H1 (cell line): ENCODE results near the gene GSKIP. TPM values are rescaled to one million over a fixed set of nuclear protein-coding genes. Genes with fewer than 3 reads are reported as not detected.

Source experiments
- CTCF ChIA-PET: fragments of 300-600 bp; sonication (Branson Sonifier 250); formaldehyde crosslinking; loops from one replicate; lab custom pipeline; 2021; ENCODE audit not compliant: partially characterized antibody; lab: Charles Lee
- POLR2A ChIA-PET: fragments of 300-600 bp; sonication (Branson Sonifier 250); formaldehyde crosslinking; loops from one replicate; lab custom pipeline; 2021; ENCODE audit warnings: inconsistent platforms; ENCODE audit not compliant: partially characterized antibody; lab: Charles Lee
- DNase-seq, 2 experiments: peaks; one replicate each; pipeline versions ENCODE4 v3.0.0 to v3.0.0-alpha.2; 2010 to 2022; ENCODE audit warnings: low spot score in 2 of 2, low read depth in 1 of 2, mixed read lengths in 1 of 2
- FAIRE-seq: peaks from 2 replicates; lab custom pipeline; 2011; peaks lifted over from hg19 to GRCh38; lab: Jason Lieb, UNC
- H2AFZ ChIP-seq: 2 replicates; pipeline ENCODE4 v1.8.1; 2012; ENCODE audit warnings: low read length, inconsistent platforms
- H2AK5ac ChIP-seq: 2 replicates; pipeline ENCODE4 v1.6.1; 2013; ENCODE audit warnings: low read depth, low read length
- H2BK120ac ChIP-seq: replicated peaks from 2 replicates; pipeline ENCODE3; 2013; ENCODE audit warnings: low read depth, low read length, inconsistent platforms
- H2BK12ac ChIP-seq: 2 replicates; pipeline ENCODE4 v1.6.1; 2013; ENCODE audit warnings: low read depth, low read length
- H2BK15ac ChIP-seq: 2 replicates; pipeline ENCODE4 v1.6.1; 2013; ENCODE audit warnings: low read length
- H2BK20ac ChIP-seq: 2 replicates; pipeline ENCODE4 v1.6.1; 2013; ENCODE audit warnings: low read length
- H2BK5ac ChIP-seq: 2 replicates; pipeline ENCODE4 v1.6.1; 2013; ENCODE audit warnings: low read depth, low read length
- H3K14ac ChIP-seq: 2 replicates; pipeline ENCODE4 v1.6.1; 2013; ENCODE audit warnings: inconsistent platforms; ENCODE audit not compliant: insufficient read length
- H3K18ac ChIP-seq: 2 replicates; pipeline ENCODE4 v1.6.1; 2013; ENCODE audit warnings: low read length; ENCODE audit errors: extremely low read depth
- H3K23ac ChIP-seq: 2 replicates; pipeline ENCODE4 v1.6.1; 2013; ENCODE audit warnings: inconsistent platforms; ENCODE audit not compliant: insufficient read length
- H3K23me2 ChIP-seq: 2 replicates; pipeline ENCODE4 v1.6.1; 2013; ENCODE audit warnings: low read depth, low read length
- H3K27ac ChIP-seq: 2 replicates; pipeline ENCODE4 v1.6.1; 2011; ENCODE audit warnings: low read depth, low read length, inconsistent platforms
- H3K27me3 ChIP-seq, 4 experiments: replicated peaks in 1 of 4; 1 replicate in 1 of 4; 2 replicates in 3 of 4; pipeline versions ENCODE4 v1.6.1 to v1.8.1; 2011 to 2013; ENCODE audit warnings: low read length in 3 of 4, mild to moderate bottlenecking in 3 of 4, inconsistent platforms in 2 of 4, mixed read lengths in 2 of 4, moderate library complexity in 1 of 4; ENCODE audit not compliant: control insufficient read depth in 3 of 4, insufficient read depth in 3 of 4; ENCODE audit errors: extremely low read depth in 1 of 4
- H3K36me3 ChIP-seq, 4 experiments: 2 replicates each; pipeline versions ENCODE4 v1.6.1 to v1.8.1; 2011 to 2013; ENCODE audit warnings: mild to moderate bottlenecking in 4 of 4, low read length in 3 of 4, moderate library complexity in 2 of 4, control low read depth in 1 of 4, inconsistent platforms in 1 of 4; ENCODE audit not compliant: insufficient read depth in 4 of 4, control insufficient read depth in 2 of 4
- H3K4ac ChIP-seq: replicated peaks from 2 replicates; pipeline ENCODE3; 2013; ENCODE audit warnings: low read length, low read depth, mixed read lengths, inconsistent platforms; ENCODE audit not compliant: insufficient read length
- H3K4me1 ChIP-seq, 4 experiments: replicated peaks in 1 of 4; 1 replicate in 1 of 4; 2 replicates in 3 of 4; pipeline versions ENCODE4 v1.6.1 to v1.8.1; 2011 to 2013; ENCODE audit warnings: low read length in 3 of 4, inconsistent platforms in 2 of 4, mixed read lengths in 1 of 4; ENCODE audit not compliant: insufficient read depth in 4 of 4, control insufficient read depth in 3 of 4
- H3K4me2 ChIP-seq, 2 experiments: 2 replicates each; pipeline versions ENCODE4 v1.6.1 to v1.8.1; 2011 to 2013; ENCODE audit warnings: low read depth in 2 of 2, low read length in 2 of 2, control low read depth in 1 of 2, inconsistent platforms in 1 of 2, mild to moderate bottlenecking in 1 of 2; ENCODE audit not compliant: insufficient read depth in 1 of 2
- H3K4me3 ChIP-seq, 4 experiments: fragments of 200-600, 300-600 bp in 1 of 4; sonication (generic), shearing (Covaris generic), sonication (Bioruptor Twin) in 1 of 4; 2 replicates each; pipeline versions ENCODE4 v1.5.1 to v1.8.1; 2011 to 2016; ENCODE audit warnings: low read length in 4 of 4, low read depth in 3 of 4, control low read depth in 2 of 4, inconsistent platforms in 2 of 4, mild to moderate bottlenecking in 2 of 4, mixed read lengths in 1 of 4, moderate library complexity in 1 of 4; ENCODE audit not compliant: insufficient read depth in 2 of 4; ENCODE audit errors: extremely low read depth in 1 of 4
- H3K56ac ChIP-seq: replicated peaks from 2 replicates; pipeline ENCODE3; 2013; ENCODE audit warnings: low read depth, mild to moderate bottlenecking, mixed read lengths, low read length, inconsistent platforms; ENCODE audit not compliant: insufficient read length
- H3K79me1 ChIP-seq: 2 replicates; pipeline ENCODE4 v1.6.1; 2013; ENCODE audit warnings: low read depth, low read length, control low read depth
- H3K79me2 ChIP-seq, 2 experiments: 2 replicates each; pipeline versions ENCODE4 v1.6.1 to v1.8.1; 2012 to 2013; ENCODE audit warnings: low read length in 2 of 2, mild to moderate bottlenecking in 2 of 2, inconsistent platforms in 1 of 2; ENCODE audit not compliant: insufficient read depth in 2 of 2, control insufficient read depth in 1 of 2
- H3K9ac ChIP-seq, 4 experiments: replicated peaks in 1 of 4; 1 replicate in 1 of 4; 2 replicates in 3 of 4; pipeline versions ENCODE4 v1.6.1 to v1.8.1; 2011 to 2013; ENCODE audit warnings: low read depth in 3 of 4, low read length in 3 of 4, control low read depth in 2 of 4, mild to moderate bottlenecking in 2 of 4, moderate library complexity in 2 of 4, inconsistent platforms in 1 of 4; ENCODE audit errors: extremely low read depth in 1 of 4
- H3K9me3 ChIP-seq, 2 experiments: 2 replicates each; pipeline versions ENCODE4 v1.6.1 to v1.8.1; 2012 to 2013; ENCODE audit warnings: mild to moderate bottlenecking in 2 of 2, moderate library complexity in 2 of 2, control low read depth in 1 of 2, inconsistent platforms in 1 of 2, low read depth in 1 of 2, low read length in 1 of 2, mixed read lengths in 1 of 2; ENCODE audit not compliant: insufficient read depth in 2 of 2
- H4K20me1 ChIP-seq, 2 experiments: replicated peaks in 1 of 2; 2 replicates each; pipeline versions ENCODE3 to v1.8.1; 2011 to 2013; ENCODE audit warnings: inconsistent platforms in 2 of 2, low read length in 2 of 2, mild to moderate bottlenecking in 1 of 2; ENCODE audit not compliant: insufficient read depth in 2 of 2, control insufficient read depth in 1 of 2
- H4K5ac ChIP-seq: 2 replicates; pipeline ENCODE4 v1.6.1; 2013; ENCODE audit warnings: low read length, low read depth, mixed read lengths, inconsistent platforms; ENCODE audit not compliant: insufficient read length
- H4K8ac ChIP-seq: 2 replicates; pipeline ENCODE4 v1.8.0; 2013; ENCODE audit warnings: mild to moderate bottlenecking, moderate library complexity, low read length, inconsistent platforms; ENCODE audit not compliant: insufficient read depth; ENCODE audit errors: extremely low read depth
- H4K91ac ChIP-seq: replicated peaks from 2 replicates; pipeline ENCODE3; 2013; ENCODE audit warnings: low read length, mixed read lengths, inconsistent platforms; ENCODE audit not compliant: insufficient read length
- BRCA1 ChIP-seq: IDR thresholded peaks from 2 replicates; pipeline ENCODE4 v1.6.1; 2012; ENCODE audit warnings: low read depth, low read length, improper control_type of control experiment
- WGBS, 2 experiments: shearing (Covaris generic) in 1 of 2; methylation state at CpG; one replicate each; pipeline versions ENCODE4 v1.1.6 to v1.1.7; 2013 to 2015; ENCODE audit warnings: low lambda C conversion rate in 2 of 2, mixed read lengths in 2 of 2, inconsistent platforms in 1 of 2, low coverage in 1 of 2, missing lambda C conversion rate in 1 of 2; ENCODE audit not compliant: insufficient replicate concordance in 2 of 2, insufficient coverage in 1 of 2, insufficient read length in 1 of 2; ENCODE audit errors: extremely low coverage in 1 of 2, missing lambda C conversion rate in 1 of 2; 5-methylcytosine and 5-hydroxymethylcytosine counted together
- polyA plus RNA-seq, 7 experiments: library from polyadenylated mRNA; depleted of rRNA in 3 of 7; stranded (reverse) in 5 of 7; unstranded in 2 of 7; fragments of >200 nt in 5 of 7; fragments of 200-250 nt in 2 of 7; gene quantifications; 1 replicate in 5 of 7; 2 replicates in 1 of 7; 4 replicates in 1 of 7; pipeline versions ENCODE4 v1.2.1 to v1.2.3, GENCODE V29; 2011 to 2013; ENCODE audit warnings: missing spikeins in 2 of 7, mixed read lengths in 2 of 7
- total RNA-seq: library from RNA; stranded (reverse); fragmentation: NEBNext Ultra II Directional; extraction: Animal tissue kit (Norgen Biotek cat#: 25700); gene quantifications from 2 replicates; pipeline ENCODE4 v1.2.1, GENCODE V29; 2021

The GSKIP gene
- total and polyA plus RNA-seq, 2 of the 8 experiments (the other 6 are each of a cell fraction or from before 2014, with no cell fraction given), result 20.3 to 37.1 TPM

DNA sequence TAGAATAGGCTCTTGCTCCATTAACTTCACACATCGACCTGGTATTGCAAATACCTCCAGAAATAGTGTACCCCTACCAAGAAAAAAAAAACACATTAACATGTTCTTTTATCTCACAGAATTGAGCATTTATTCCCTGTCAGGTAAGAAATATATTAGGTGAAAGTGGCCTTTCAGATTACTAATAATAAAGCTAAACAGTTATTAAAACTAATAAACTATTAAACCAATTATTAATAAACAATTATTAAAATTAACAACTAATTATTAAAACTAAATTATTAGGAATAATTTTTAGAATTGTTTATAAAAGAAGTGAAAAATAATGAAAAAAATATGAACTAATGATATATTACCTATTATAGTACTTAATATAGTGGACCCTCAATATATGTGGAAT, 21.4 kb downstream of the GSKIP start:
- H4K20me1 ChIP-seq, result no peaks in the 10 kb centered on the region
- WGBS, 2 experiments, result 59% methylated on average over 1 of the region's 1 CpG; no CpG with 5 or more reads in 1 of the 2 experiments
- CTCF ChIA-PET, result interaction anchor here (0.6 to 0.7 kb wide), 2 partner anchors 323 to 487 kb away, joined by 3 read pairs; no protein-coding TSS in a partner anchor
- H3K23ac ChIP-seq, result no peak overlapping the region
- no peaks in the 10 kb centered on the region for H3K79me2 ChIP-seq
- H4K91ac ChIP-seq, result no peak overlapping the region
- no peak overlapping the region for H3K27ac ChIP-seq
- no peak overlapping the region for H3K4me3 ChIP-seq
- H3K9me3 ChIP-seq, result no peaks in the 10 kb centered on the region
- no peaks in the 10 kb centered on the region for H3K79me1 ChIP-seq
- FAIRE-seq, result no peak
- H2BK120ac ChIP-seq, result no peak overlapping the region
- H2BK12ac ChIP-seq, result no peak overlapping the region
- H3K14ac ChIP-seq, result no peak overlapping the region
- no peaks in the 10 kb centered on the region for H3K23me2 ChIP-seq
- no peak for DNase-seq
- no peak overlapping the region for H2AK5ac ChIP-seq
- no peak for TF ChIP-seq BRCA1
- POLR2A ChIA-PET, result no interaction called here
- no peak overlapping the region for H3K56ac ChIP-seq
- H3K4me1 ChIP-seq, result no peaks in the 10 kb centered on the region
- no peak overlapping the region for H2BK15ac ChIP-seq
- H2AFZ ChIP-seq, result no peak overlapping the region
- H3K36me3 ChIP-seq, result peaks cover 0 to 42% (median 14%) of the 10 kb centered on the region in 4 experiments; a peak in 5 of 8 replicates
- H4K8ac ChIP-seq, result no peak overlapping the region
- no peaks in the 10 kb centered on the region for H3K27me3 ChIP-seq
- H3K18ac ChIP-seq, result no peak overlapping the region
- H3K9ac ChIP-seq, result no peak overlapping the region
- no peak overlapping the region for H2BK5ac ChIP-seq
- H3K4me2 ChIP-seq, result no peak overlapping the region
- H2BK20ac ChIP-seq, result no peak overlapping the region
- no peak overlapping the region for H4K5ac ChIP-seq
- no peak overlapping the region for H3K4ac ChIP-seq
